Measurements from ENCODE around the gene UBE2E2.

UBE2E2 gene

DNA sequence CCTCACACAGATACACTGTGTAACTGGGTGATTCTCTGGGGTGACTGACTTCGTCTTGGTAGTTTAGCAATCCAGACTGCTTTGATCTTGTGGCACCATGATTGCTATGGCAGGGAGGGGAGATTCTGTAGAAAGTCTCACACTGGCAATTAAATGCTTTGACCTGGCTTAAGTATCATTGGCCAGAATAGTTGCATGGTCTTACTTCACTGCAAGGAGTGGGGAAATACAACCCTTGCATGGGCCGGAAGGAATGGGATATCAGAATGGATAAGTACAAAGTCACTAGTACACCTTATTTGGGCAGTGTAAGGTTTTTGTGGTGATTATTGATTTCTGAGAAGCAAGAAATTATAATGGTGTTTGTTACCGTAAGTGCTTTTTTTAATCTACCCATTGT, 153.8 kb downstream of the UBE2E2 start:
- no peaks in the 10 kb centered on the region for H3K4me1 ChIP-seq (ENCODE audit: insufficient read depth, low read length)
- no peak overlapping the region for H3K27ac ChIP-seq (ENCODE audit: low read length)
- no peaks in the 10 kb centered on the region for H3K79me2 ChIP-seq (ENCODE audit: insufficient read depth, low read length)
- H3K36me3 ChIP-seq (ENCODE audit: insufficient read depth, low read length): no peaks in the 10 kb centered on the region
- no peaks in the 10 kb centered on the region for H4K20me1 ChIP-seq (ENCODE audit: insufficient read depth, low read length)
- no peaks in the 10 kb centered on the region for H3K9me3 ChIP-seq (ENCODE audit: insufficient read depth, low read length, severe bottlenecking)
- TF ChIP-seq EZH2 (IDR thresholded peaks at IDR 0.05; ENCODE audit: borderline replicate concordance, low read depth, low read length, severe bottlenecking): no peak
- TF ChIP-seq, protein P1, sequence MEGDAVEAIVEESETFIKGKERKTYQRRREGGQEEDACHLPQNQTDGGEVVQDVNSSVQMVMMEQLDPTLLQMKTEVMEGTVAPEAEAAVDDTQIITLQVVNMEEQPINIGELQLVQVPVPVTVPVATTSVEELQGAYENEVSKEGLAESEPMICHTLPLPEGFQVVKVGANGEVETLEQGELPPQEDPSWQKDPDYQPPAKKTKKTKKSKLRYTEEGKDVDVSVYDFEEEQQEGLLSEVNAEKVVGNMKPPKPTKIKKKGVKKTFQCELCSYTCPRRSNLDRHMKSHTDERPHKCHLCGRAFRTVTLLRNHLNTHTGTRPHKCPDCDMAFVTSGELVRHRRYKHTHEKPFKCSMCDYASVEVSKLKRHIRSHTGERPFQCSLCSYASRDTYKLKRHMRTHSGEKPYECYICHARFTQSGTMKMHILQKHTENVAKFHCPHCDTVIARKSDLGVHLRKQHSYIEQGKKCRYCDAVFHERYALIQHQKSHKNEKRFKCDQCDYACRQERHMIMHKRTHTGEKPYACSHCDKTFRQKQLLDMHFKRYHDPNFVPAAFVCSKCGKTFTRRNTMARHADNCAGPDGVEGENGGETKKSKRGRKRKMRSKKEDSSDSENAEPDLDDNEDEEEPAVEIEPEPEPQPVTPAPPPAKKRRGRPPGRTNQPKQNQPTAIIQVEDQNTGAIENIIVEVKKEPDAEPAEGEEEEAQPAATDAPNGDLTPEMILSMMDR (IDR thresholded peaks at IDR 0.05; ENCODE audit: borderline replicate concordance, extremely low read depth, low read length, poor library complexity, severe bottlenecking): no peak
- H3K4me3 ChIP-seq (ENCODE audit: low read depth in 1 of 2, low read length in 2 of 2): no peak overlapping the region
- ATAC-seq (ENCODE audit: insufficient read depth, low read depth) (no peak), DNase-seq (no peak)
- no peak overlapping the region for H2AFZ ChIP-seq (ENCODE audit: low read depth, low read length)
- H3K4me2 ChIP-seq (ENCODE audit: insufficient read depth, low read length): no peak overlapping the region
- no peak overlapping the region for H3K9ac ChIP-seq (ENCODE audit: low read depth, low read length)
- H3K27me3 ChIP-seq (ENCODE audit: insufficient read depth, low read length, poor library complexity): no peaks in the 10 kb centered on the region

DNA sequence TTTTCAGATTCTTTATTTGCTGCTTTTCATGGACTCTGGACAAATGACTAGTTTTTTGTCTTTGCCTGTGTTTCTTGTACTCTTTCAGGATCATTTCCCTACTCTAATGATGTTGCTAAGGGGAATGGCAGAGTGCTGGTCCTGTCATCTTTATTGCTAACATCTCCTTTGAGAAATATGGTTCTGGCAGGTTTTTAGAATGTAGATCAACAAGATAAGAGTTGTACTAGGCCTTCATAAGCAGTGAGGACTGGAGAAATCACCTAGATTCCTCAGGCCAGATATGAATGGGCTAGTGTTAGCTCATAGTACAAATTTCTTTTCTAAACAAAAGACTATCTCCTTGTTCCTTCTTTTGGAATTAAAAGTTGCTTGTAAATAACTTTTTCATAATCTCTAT, 156.0 kb downstream of the UBE2E2 start:
- Histone ChIP-seq H3K9me3 (ENCODE audit: insufficient read depth, low read length, severe bottlenecking) (no peaks in the 10 kb centered on the region), H4K20me1 (ENCODE audit: insufficient read depth, low read length) (no peaks in the 10 kb centered on the region), H2AFZ (ENCODE audit: low read depth, low read length) (no peak overlapping the region), H3K4me2 (ENCODE audit: insufficient read depth, low read length) (no peak overlapping the region), H3K9ac (ENCODE audit: low read depth, low read length) (no peak overlapping the region), H3K4me1 (ENCODE audit: insufficient read depth, low read length) (no peaks in the 10 kb centered on the region), H3K4me3 (ENCODE audit: low read depth in 1 of 2, low read length in 2 of 2) (no peak overlapping the region), H3K79me2 (ENCODE audit: insufficient read depth, low read length) (no peaks in the 10 kb centered on the region), H3K27me3 (ENCODE audit: insufficient read depth, low read length, poor library complexity) (no peaks in the 10 kb centered on the region), H3K27ac (ENCODE audit: low read length) (no peak overlapping the region), H3K36me3 (ENCODE audit: insufficient read depth, low read length) (no peaks in the 10 kb centered on the region)
- DNase-seq (no peak), ATAC-seq (ENCODE audit: insufficient read depth, low read depth) (no peak)
- no peak for TF ChIP-seq EZH2 (IDR thresholded peaks at IDR 0.05; ENCODE audit: borderline replicate concordance, low read depth, low read length, severe bottlenecking)
- TF ChIP-seq, protein P1 (IDR thresholded peaks at IDR 0.05; ENCODE audit: borderline replicate concordance, extremely low read depth, low read length, poor library complexity, severe bottlenecking): no peak

DNA sequence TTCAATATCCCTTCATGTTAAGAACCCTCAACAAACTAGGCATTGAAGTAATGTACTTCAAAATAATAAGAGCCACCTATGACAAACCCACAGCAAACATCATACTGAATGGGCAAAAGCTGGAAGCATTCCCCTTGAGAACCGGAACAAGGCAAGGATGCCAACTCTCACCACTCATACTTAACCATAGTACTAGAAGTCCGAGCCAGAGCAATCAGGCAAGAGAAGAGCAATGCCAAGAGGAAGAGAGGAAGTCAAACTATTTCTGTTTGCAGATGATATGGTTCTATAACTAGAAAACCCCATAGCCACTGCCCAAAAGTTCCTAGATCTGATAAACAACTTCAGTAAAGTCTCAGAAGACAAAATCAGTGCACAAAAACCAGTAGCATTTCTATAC, 161.9 kb downstream of the UBE2E2 start:
- Histone ChIP-seq H3K4me1 (ENCODE audit: insufficient read depth, low read length) (no peaks in the 10 kb centered on the region), H2AFZ (ENCODE audit: low read depth, low read length) (no peak overlapping the region), H3K79me2 (ENCODE audit: insufficient read depth, low read length) (no peaks in the 10 kb centered on the region), H4K20me1 (ENCODE audit: insufficient read depth, low read length) (no peaks in the 10 kb centered on the region), H3K27me3 (ENCODE audit: insufficient read depth, low read length, poor library complexity) (no peaks in the 10 kb centered on the region), H3K9me3 (ENCODE audit: insufficient read depth, low read length, severe bottlenecking) (no peaks in the 10 kb centered on the region), H3K4me2 (ENCODE audit: insufficient read depth, low read length) (no peak overlapping the region), H3K36me3 (ENCODE audit: insufficient read depth, low read length) (no peaks in the 10 kb centered on the region), H3K4me3 (ENCODE audit: low read depth in 1 of 2, low read length in 2 of 2) (no peak overlapping the region), H3K27ac (ENCODE audit: low read length) (no peak overlapping the region), H3K9ac (ENCODE audit: low read depth, low read length) (no peak overlapping the region)
- TF ChIP-seq, protein P1 (IDR thresholded peaks at IDR 0.05; ENCODE audit: borderline replicate concordance, extremely low read depth, low read length, poor library complexity, severe bottlenecking): no peak
- ATAC-seq (ENCODE audit: insufficient read depth, low read depth): no peak
- no peak for DNase-seq

DNA sequence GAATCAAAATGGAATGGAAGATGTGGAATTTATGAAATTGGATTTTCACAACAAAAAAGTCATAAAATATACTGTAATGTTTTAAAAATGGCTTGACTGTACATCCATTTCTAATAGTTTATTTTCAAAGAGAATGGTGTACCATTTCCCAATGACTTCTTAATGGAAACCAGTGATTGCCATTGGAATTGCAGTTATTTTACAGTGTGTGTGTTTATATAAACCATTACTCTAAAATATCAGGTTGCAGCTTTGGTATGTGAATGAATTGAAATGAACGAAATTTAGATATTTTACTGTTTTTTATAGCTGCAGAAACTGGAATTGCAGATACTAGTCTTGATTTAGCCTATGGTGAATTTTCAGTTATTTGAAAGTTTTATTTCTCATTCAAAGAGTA, 165.6 kb downstream of the UBE2E2 start:
- no peaks in the 10 kb centered on the region for H3K27me3 ChIP-seq (ENCODE audit: insufficient read depth, low read length, poor library complexity)
- no peaks in the 10 kb centered on the region for H3K79me2 ChIP-seq (ENCODE audit: insufficient read depth, low read length)
- no peak overlapping the region for H3K27ac ChIP-seq (ENCODE audit: low read length)
- no peaks in the 10 kb centered on the region for H3K36me3 ChIP-seq (ENCODE audit: insufficient read depth, low read length)
- no peaks in the 10 kb centered on the region for H3K4me1 ChIP-seq (ENCODE audit: insufficient read depth, low read length)
- no peak overlapping the region for H3K4me3 ChIP-seq (ENCODE audit: low read depth in 1 of 2, low read length in 2 of 2)
- H3K9me3 ChIP-seq (ENCODE audit: insufficient read depth, low read length, severe bottlenecking): no peaks in the 10 kb centered on the region
- no peak overlapping the region for H3K4me2 ChIP-seq (ENCODE audit: insufficient read depth, low read length)
- TF ChIP-seq, protein P1 (IDR thresholded peaks at IDR 0.05; ENCODE audit: borderline replicate concordance, extremely low read depth, low read length, poor library complexity, severe bottlenecking): no peak
- TF ChIP-seq EZH2 (IDR thresholded peaks at IDR 0.05; ENCODE audit: borderline replicate concordance, low read depth, low read length, severe bottlenecking): no peak
- no peak for ATAC-seq (ENCODE audit: insufficient read depth, low read depth)
- DNase-seq: no peak
- H4K20me1 ChIP-seq (ENCODE audit: insufficient read depth, low read length): no peaks in the 10 kb centered on the region
- no peak overlapping the region for H2AFZ ChIP-seq (ENCODE audit: low read depth, low read length)
- no peak overlapping the region for H3K9ac ChIP-seq (ENCODE audit: low read depth, low read length)
